HG02973 (cell line): ENCODE measurements around the gene UPK2.
"Not testable (repeated sequence)": the region's sequence is repeated elsewhere in the genome, so short reads cannot be mapped to it uniquely, and the experiment has no call there.

Source experiments
- ATAC-seq: cut with Tn5 transposase; IDR thresholded peaks from one replicate; pipeline ENCODE4 v1.9.1; 2021; ENCODE audit warnings: moderate library complexity; ENCODE audit not compliant: unreplicated experiment

UPK2 gene

GRCh38 chr11:118938491-118939403, 17.4 kb upstream of the UPK2 start:
- no peak for ATAC-seq

- ATAC-seq = no peak
Observed at GRCh38 chr11:118939404-118939915, 16.6 kb upstream of the UPK2 start.

- no peak for ATAC-seq
Observed at GRCh38 chr11:118939953-118940598, 16.0 kb upstream of the UPK2 start.

- ATAC-seq = no peak
Observed at GRCh38 chr11:118947091-118947490, 9.0 kb upstream of the UPK2 start.

- ATAC-seq = no peak
Observed at GRCh38 chr11:118948000-118948399, 8.1 kb upstream of the UPK2 start.

GRCh38 chr11:118953265-118953664, 2.8 kb upstream of the UPK2 start:
- ATAC-seq = no peak

GRCh38 chr11:118953976-118954375, 2.1 kb upstream of the UPK2 start:
- ATAC-seq = not testable (repeated sequence)

- no peak for ATAC-seq
Observed at GRCh38 chr11:118956847-118957469, 860 bp downstream of the UPK2 start.

- no peak for ATAC-seq
Observed at GRCh38 chr11:118957549-118957948, 1.5 kb downstream of the UPK2 start.

- ATAC-seq = no peak
Observed at GRCh38 chr11:118957968-118958367, 1.9 kb downstream of the UPK2 start.

GRCh38 chr11:118958577-118958976, 2.5 kb downstream of the UPK2 start:
- no peak for ATAC-seq

GRCh38 chr11:118961189-118961588, 5.1 kb downstream of the UPK2 start:
- no peak for ATAC-seq

- no peak for ATAC-seq
Observed at GRCh38 chr11:118961591-118961990, 5.5 kb downstream of the UPK2 start.

- not testable (repeated sequence) for ATAC-seq
Observed at GRCh38 chr11:118969508-118969907, 13.4 kb downstream of the UPK2 start.

- no peak for ATAC-seq
Observed at GRCh38 chr11:118971646-118972045, 15.5 kb downstream of the UPK2 start, which contains the start of gene FOXR1. FOXR1 (plus strand) TSS chr11:118971761; CDS start chr11:118971932, 171 bp downstream.

- no peak for ATAC-seq
Observed at GRCh38 chr11:118973985-118974384, 17.9 kb downstream of the UPK2 start.

GRCh38 chr11:118975771-118976709, 19.9 kb downstream of the UPK2 start:
- ATAC-seq = no peak

GRCh38 chr11:118979434-118979833, 23.3 kb downstream of the UPK2 start:
- ATAC-seq = no peak

GRCh38 chr11:118980191-118980881, 24.2 kb downstream of the UPK2 start:
- ATAC-seq = no peak

- ATAC-seq = not testable (repeated sequence)
Observed at GRCh38 chr11:118984337-118984736, 28.2 kb downstream of the UPK2 start.
